Activated T-helper 9 cell treated with anti-CD3 and anti-CD28 coated beads, Interleukin-2, amount 50 U/mL, for 16 hours (primary cell): ENCODE data around the gene SERPINA1.

Experiments
- DNase-seq: peaks from one replicate; pipeline ENCODE4 v3.0.0-alpha.2; 2020; ENCODE audit warnings: low read depth

SERPINA1 gene

GRCh38 chr14:94397289-94398181 is 9.1 kb upstream of the SERPINA1 start:
- no peak for DNase-seq

DNA sequence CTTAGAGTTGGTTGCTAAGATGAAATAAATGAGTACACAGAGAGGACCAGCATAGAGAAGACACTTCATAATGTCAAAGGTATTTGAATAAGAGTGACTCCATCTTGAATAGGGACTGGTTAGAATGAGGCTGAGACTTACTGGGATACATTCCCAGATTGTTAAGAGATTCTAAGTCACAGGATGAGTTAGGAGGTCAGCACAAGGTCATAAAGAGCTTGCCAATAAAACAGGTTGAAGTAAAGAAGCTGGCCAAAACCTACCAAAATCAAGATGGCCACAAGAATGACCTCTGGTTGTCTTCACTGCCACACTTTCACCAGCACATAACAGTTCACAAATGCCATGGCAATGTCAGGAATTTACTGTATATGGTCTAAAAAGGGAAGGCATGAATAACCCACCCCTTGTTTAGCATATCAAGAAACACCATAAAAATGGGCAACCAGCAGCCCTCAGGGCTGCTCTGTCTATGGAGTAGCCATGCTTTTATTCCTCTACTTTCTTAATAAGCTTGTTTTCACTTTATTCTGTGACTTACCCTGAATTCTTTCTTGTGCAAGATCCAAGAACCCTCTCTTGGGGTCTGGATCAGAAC is 8.3 kb upstream of the SERPINA1 start:
- DNase-seq: no peak

DNA sequence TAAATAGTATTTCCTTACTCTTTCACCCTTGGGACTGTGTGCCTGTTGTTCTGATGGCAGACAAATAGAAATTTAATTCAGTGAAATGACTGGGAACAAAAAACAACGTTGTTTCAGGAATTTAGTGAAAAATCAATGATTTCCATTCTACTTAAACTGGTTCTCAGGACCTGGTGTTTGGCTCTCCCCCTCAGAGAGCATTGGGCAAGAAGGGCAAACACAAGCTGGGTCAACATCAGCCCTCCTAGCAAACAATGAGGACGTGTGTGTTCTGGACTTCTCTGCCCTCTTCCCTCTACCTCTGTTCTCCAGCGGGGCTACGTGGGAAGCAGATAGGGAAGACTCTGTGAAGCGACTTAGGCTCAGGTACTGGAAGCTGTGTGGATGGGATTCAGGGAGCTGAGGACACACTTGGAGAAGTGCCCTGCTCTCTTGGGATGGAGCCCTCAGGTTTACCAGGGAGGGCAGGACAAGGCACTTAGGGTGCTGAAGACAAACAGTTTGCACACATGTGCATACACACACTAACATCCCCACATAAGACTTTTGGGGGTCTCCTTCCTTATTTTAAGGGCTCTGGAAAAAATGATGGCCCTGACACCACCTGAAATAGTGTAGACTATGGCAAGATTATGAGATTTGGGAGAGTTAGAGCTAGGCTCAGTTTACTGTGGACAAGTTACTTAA is 7.6 kb upstream of the SERPINA1 start:
- no peak for DNase-seq

DNA sequence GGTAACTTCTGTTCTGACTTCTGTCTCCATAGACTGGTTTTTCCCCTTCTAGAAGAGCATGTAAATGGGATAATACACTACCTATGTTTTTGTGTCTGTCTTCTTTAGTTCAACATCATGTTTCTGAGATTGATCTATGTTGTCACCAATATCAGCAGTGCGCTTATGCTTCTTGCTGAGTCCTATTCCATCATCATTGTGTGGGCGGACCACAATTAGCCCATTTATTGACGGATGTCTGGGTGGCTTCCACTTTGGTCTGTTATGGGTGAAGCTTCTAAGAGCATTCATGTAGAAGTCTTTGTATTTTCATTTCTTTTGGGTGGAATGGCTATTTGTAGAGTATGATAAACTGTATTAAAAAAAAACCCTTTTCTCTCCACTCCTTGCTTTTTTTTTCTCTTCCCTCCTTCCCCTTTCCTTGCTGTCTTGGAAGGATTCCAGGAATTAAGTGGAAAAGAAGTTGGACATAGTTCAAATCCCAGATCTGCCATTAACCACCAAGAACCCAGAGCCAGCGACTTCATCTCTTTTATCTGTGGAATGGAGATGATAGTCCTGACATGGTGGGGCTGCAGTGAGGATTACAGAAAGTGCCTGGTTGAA is 7.0 kb upstream of the SERPINA1 start:
- no peak for DNase-seq

DNA sequence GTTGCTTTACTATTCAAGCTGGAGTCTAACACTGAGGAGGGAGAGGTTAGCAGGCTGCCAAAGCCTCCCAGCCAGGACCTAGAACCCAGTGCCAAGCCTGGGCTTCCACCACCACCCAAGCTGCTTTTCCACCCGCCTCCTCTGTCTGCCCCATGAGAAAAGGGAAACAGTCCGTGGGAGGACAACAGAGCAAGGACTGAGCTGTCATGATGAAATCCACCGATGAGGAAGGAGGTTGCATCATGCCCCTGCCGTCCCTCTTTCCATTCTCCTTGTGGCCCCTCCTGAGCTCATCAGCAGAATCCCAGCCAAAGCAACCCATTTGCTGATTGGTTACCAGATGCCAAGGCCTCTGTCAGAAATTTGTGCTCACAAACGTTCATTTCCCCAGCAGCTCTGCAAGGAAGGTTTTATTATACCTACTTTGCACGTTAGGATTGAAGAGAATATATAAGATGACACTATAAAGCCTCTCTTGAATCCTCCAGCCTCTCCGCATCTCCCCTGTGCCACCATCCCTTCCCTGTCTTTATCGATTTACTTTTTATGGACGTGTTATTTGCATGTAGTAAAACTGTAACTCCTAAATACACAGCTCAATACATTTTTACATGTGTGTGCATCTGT is 6.3 kb upstream of the SERPINA1 start:
- DNase-seq: no peak

DNA sequence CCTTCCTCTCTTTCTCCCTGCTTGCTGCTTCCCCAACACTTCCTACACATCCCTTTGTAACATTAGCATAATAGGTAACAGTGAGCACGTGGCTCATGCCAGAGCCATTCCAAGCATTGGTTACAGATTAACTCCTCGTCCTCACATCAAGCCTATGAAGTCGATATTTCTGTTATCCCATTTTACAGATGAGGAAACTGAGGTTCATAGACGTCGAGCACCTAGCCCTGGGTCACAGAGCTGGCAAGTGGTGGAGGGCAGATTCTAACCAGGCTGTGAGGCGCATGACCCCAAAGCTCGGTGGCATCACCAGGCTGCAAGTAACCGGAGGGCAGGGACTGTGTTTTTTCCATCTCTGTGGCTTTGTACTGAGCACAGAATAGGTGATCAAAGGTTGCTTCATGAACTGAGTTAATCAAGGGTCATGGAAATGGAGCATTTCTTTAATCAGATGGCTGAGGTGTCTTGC is 5.7 kb upstream of the SERPINA1 start:
- DNase-seq: no peak

DNA sequence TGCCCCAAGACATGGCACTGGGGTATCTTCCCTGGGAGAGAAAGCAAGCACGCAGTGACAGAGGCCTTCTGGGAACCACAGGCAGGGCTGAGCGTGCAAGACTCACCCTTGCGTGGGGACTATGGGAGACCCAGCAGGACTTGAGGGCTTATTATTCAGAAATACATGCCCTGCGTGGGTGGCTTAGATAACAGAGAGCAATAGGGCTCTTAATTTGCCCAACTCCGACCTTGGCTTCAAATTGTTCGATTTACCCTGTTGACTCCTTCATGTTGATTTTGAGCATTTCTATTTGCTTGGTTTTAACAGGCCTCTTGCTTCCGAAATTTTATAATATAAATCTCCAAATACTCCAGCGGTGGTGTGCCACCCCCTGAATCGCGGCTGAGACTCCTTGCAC is 5.1 kb upstream of the SERPINA1 start:
- no peak for DNase-seq

DNA sequence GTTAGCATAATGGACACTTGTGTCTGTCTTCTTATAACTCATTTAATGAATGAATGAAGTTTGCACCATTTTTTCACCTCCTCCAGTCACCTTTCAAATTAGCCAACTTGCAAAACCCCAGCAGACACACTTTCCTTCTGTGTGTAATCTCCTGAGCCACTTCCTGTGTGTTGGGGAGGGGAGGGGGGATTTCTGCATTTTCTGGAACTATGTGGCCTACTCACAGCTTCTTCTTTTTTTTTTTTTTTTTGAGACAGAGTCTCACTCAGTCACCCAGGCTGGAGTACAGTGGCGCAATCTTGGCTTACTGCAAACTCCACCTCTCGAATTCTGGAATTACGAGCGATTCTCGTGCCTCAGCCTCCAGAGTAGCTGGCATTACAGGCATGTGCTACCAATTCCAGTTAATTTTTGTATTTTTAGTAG is 4.1 kb upstream of the SERPINA1 start:
- no peak for DNase-seq

DNA sequence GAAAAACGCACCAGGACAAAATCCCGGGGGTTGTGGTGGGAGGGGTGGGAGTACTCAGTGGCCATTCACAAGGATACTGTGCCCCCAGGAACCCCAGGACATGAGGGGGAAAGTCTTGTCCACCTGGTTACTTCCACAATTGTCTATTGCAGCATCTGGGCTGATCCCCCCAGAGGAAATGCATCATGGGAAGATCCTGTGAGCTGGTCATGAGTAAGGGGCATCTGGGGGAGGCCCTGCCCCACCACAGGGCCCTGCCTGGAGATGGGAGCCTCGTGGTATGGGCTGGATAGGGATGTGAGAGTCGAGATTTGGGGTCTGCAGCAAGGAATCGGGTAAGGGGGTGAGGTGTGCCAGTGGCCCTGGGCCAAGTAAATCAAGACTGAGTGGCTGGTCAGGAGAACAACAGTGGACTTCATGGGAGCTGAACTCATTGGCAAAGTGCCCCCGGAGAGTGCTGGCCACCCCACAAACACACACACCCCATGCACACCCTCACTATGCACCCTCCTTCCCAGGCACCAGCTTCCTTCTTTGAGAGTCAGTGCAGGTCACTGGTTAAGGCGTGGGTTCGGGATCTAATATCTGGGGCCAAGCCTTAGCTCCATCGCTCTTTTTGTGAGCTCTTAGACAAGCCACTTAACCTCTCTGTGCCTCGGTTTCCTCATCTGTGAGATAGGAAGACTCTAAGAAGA is 3.0 kb upstream of the SERPINA1 start:
- DNase-seq: no peak

DNA sequence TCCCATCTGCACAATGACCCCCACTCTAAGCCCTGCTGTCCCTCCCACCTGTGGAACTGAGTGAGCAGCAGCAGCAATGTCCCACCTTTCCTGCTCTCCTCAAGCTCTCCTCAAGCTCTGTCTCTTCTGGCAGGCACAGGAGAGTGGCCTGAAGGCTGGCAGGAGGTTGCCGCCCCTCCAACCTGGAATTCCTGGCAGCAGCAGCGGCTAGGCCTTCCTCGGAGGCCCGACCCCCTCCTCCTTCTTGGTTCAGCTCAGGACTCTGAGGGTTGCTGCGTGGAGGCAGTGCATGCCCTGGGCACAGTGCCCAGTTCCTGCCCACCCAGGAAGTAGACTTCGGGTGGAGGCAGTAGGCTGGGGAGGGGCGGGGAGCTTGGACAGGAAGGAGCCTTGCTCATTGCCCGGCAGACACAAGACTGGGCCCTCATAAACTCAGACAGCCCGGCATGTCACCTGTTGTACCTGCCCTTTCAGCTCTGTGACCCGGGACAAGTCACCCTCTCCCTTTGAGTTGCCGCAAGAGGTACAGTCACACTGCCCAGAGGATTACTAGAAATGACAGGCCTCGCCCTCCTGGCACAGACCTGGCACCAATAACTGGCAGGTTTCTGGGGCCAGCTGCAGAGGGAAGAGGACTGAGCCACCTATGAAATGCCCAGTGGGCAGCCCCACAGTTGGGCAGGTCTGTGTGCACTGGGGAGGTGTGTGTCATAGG is 2.1 kb upstream of the SERPINA1 start:
- DNase-seq: no peak

GRCh38 chr14:94389731-94390371 is 1.4 kb upstream of the SERPINA1 start:
- no peak for DNase-seq

GRCh38 chr14:94389104-94389469 is 685 bp upstream of the SERPINA1 start:
- DNase-seq: no peak

DNA sequence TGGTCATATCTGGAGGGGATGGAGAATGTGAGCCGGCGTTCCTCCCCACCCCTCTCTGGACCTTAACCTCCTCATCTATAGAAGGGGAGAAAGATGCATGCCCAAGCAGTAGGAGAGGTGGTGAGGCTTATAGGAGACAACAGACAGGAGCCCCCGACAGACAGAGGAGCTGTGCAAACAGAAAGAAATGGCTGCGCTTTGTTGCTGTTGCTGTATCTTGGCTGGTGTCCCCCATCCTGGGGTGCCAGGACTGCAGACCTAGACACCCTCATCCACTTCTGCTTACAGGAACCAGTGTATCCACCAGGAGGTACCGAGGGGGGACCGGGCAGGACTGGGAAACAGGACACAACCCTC is 397 bp downstream of the SERPINA1 start:
- no peak for DNase-seq

DNA sequence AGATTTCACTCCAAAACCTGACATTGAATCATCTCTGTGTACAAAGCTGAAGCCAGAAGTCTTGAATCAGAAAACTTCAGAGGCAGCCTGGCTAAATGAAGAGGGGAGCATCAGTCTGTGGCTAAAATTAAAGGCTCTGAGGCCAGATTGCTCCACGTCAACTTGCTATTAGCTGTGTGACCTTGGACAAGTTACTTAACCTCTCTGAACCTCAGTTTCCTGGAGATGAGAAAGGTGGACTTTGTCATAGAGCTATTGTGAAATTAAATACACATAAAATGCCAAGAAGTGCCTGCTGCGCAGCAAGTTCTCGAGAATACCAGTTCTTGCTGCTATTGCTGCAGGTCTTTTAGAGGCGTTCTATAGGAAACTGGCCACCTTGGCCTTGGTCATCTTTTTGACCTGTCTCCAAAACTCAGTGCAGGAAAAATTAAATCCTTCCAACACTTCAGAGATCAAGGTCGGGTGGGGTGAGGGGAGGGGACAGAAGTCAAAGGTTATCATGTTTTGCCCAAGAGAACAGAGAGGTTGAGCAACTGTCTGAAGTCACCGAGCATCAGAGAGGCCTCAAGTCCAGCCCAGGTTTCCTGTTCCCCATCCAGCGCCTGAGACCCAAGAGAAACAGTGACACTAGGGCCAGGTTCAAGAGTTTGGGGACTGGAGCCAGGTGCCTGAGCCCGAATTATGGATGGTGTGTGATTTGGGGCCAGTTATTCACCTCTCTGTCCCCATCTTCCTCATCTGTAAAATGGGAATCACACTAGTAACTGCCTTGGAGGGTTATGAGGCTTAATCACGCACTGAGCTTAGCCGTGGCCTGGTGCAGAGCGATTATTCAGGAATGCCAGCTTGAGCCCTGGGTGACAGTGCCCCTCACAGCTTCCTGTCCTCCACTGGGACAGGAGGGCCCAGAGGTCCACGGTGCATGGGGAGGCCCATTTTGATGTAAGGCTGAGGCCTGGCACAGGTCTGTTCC is 1.1 kb downstream of the SERPINA1 start:
- DNase-seq: no peak

DNA sequence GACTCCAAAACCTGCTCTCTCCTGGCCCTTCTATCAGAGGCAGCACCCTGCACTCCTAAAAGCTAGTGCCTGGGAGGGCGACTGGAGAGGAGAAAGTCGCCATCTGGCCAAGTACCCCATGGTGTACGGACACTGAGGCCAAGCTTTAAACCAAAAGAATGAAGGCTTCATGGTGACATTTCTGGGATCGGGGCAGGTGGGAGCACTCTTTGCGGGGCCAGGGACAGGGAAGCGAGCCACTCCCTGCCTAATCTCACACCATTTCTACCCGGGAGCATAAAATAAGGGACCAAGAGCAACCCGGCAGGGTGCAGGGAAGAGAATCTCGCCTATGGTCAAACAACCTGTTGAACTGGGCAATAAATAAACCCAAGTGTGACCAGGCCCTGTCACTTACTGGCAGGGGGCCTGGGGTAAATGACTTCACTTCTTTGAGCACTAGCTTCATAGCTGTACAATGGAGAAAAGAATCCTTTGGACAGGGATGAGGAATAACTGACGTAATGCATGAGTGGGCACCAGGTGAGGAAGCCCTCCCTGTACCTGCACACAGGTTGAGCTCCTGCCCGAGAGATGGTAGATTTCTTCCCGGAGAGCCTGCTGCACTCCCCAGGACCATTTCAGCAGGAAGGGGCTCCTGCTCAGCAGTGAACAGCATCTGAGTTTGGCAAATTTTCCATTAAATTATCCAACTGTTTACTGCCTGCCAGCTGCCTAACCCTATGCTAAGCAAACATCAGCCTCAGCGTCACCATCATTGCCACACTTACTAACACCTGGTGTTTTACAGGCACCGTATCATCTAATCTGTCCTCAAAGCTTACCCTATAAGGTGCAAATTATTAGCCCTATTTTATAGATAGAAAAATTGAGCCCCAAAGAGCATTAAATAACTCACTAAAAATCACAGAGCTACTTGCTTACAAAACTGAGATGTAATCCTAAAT is 2.0 kb downstream of the SERPINA1 start:
- DNase-seq: no peak

GRCh38 chr14:94385553-94386057 is 2.8 kb downstream of the SERPINA1 start:
- DNase-seq: no peak

DNA sequence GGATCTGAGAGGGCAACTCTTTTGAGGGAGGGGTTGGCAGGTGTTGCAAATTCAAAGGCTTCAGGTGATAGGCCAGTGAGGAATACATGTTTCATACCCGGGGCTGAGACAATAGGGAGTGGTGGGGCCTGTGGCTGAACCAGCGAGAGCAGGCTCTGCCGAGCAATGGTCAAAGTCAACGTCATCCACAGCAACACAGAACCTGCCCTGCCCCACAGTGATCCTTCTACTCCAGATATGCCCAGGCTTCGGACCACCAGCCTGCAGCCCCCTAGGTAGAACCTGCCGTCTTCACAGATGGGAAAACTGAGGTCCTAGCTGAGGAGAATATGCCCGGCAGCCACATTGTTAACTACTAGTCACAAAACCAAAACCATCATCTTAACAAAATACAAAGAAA is 4.1 kb downstream of the SERPINA1 start:
- DNase-seq: no peak

DNA sequence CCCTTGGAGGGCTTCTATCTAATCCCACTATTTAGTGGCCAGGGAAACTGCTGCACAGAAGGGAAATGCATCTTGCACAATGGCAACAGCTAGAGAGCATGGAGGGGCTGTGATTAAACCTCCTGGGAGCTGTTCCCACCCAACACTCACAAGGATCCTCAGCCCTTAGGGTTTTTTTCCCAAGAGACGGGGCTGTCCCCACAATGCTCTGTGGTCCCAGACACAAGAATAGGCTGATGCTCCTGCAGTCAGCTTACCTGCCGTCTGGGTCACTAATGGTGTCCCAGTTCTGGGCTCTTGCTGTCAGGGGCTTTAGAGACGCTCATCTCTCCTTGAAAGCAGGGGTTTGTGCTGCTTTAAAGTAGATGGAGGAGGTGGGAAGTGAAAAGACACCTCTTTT is 4.6 kb downstream of the SERPINA1 start:
- no peak for DNase-seq
